Right lobe of liver (tissue), 6 donors: ENCODE measurements around the gene P2RX7. TPM values are rescaled to one million over a fixed set of nuclear protein-coding genes. Genes with fewer than 3 reads are reported as not detected.
"Not testable (repeated sequence)": the region's sequence is repeated elsewhere in the genome, so short reads cannot be mapped to it uniquely, and the experiment has no call there.

Source experiments
- ATAC-seq, 4 donors: fragments of 200-7000 bp; cut with Tn5 transposase; one replicate each; pipeline ENCODE4 v1.9.1; 2020; ENCODE audit warnings: mild to moderate bottlenecking in 4 of 4, moderate library complexity in 4 of 4
- DNase-seq, 3 donors: peaks; one replicate each; pipeline ENCODE4 v3.0.0-alpha.2; 2020
- H3K27ac ChIP-seq, 3 donors: fragments of 200-600 bp; one replicate each; pipeline ENCODE4 v1.8.0; 2022
- H3K27me3 ChIP-seq, 2 donors: fragments of 200-600 bp; one replicate each; pipeline ENCODE4 v1.8.0; 2022
- H3K36me3 ChIP-seq, 4 donors: fragments of 200-600 bp; sonication (generic) in 1 of 4; one replicate each; pipeline versions ENCODE4 v1.5.1 to v1.8.0; 2017 to 2022; ENCODE audit warnings: control low read depth in 1 of 4
- H3K4me1 ChIP-seq, 4 donors: fragments of 200-600 bp; sonication (generic) in 1 of 4; one replicate each; pipeline versions ENCODE4 v1.5.1 to v1.8.0; 2017 to 2022; ENCODE audit warnings: control low read depth in 1 of 4
- H3K4me3 ChIP-seq, 3 donors: fragments of 200-600 bp; one replicate each; pipeline ENCODE4 v1.8.0; 2022
- H3K9me3 ChIP-seq, 4 donors: fragments of 200-600 bp; sonication (generic) in 1 of 4; one replicate each; pipeline versions ENCODE4 v1.5.1 to v1.8.0; 2017 to 2022; ENCODE audit warnings: control low read depth in 1 of 4
- CTCF ChIP-seq, 4 donors: fragments of 200-600 bp in 3 of 4; fragments of 450-650 bp in 1 of 4; IDR thresholded peaks; one replicate each; pipeline versions ENCODE4 v1.5.1 to v1.8.0; 2016 to 2022; ENCODE audit warnings: antibody characterized with exemption in 4 of 4, mild to moderate bottlenecking in 2 of 4
- POLR2A ChIP-seq: fragments of 450-650 bp; IDR thresholded peaks from one replicate; pipeline ENCODE4 v1.6.1; 2017; ENCODE audit warnings: antibody characterized with exemption, mild to moderate bottlenecking
- WGBS: methylation state at CpG from one replicate; pipeline ENCODE4 v1.1.6; 2018; ENCODE audit warnings: low coverage, low lambda C conversion rate; ENCODE audit not compliant: insufficient coverage; ENCODE audit errors: missing lambda C conversion rate; 5-methylcytosine and 5-hydroxymethylcytosine counted together
- intact Hi-C, 2 donors: fragments of 100-400 bp; cut with DNase I; formaldehyde crosslinking; loops; one replicate each; pipeline versions ENCODE4 v1.11.2 to v1.14.1; 2022
- total RNA-seq, 6 experiments: library from RNA; depleted of rRNA in 2 of 6; stranded (reverse); fragments of >200 nt in 2 of 6; fragmentation: NEBNext Ultra II Directional in 3 of 6; extraction: Animal tissue kit (Norgen Biotek cat#: 25700) in 3 of 6; gene quantifications; one replicate each; pipeline versions ENCODE4 v1.1.0 to v1.2.4, GENCODE V29; 2016 to 2023
- donor health status: DM: no; HTN: yes; CAD: no.
- donor health status: DM: no; HTN: no; CAD: no.
- donor health status: DM: no; HTN: no; CAD: no.
- donor health status: DM: no; HTN: yes; CAD: no.
- donor health status: DM: no; HTN: yes; CAD: no.

The P2RX7 gene
- total RNA-seq, 6 experiments from 2014 or later = 2.5 to 11.4 (median 3.4) TPM

- peak overlapping the region; percentile 51 to 92 (median 85) for H3K27ac ChIP-seq
- TF ChIP-seq CTCF (IDR thresholded peaks at IDR 0.05) = peak in 1 of 4 donors; percentile 4
- TF ChIP-seq POLR2A = no peak
- no peaks in the 10 kb centered on the region for H3K9me3 ChIP-seq
- DNase-seq (peak; percentile 76 to 89 (median 84)), ATAC-seq (peak; percentile 80 to 84 (median 82))
- H3K27me3 ChIP-seq = no peaks in the 10 kb centered on the region
- H3K36me3 ChIP-seq = no peaks in the 10 kb centered on the region
- no peak overlapping the region for H3K4me3 ChIP-seq
- 23% methylated on average over 7 of the region's 9 CpGs for WGBS
- intact Hi-C loops = loop anchor here (10.0 kb wide), 2 partner anchors 92 to 102 kb away; partner anchors contain the start of gene P2RX7 (in 1 of the 2)
- peaks cover 0 to 34% (median 9%) of the 10 kb centered on the region in 4 donors for H3K4me1 ChIP-seq
Measured at GRCh38 chr12:121227294-121227693, 94.6 kb downstream of the P2RX7 start.

- WGBS = 100% methylated on average over 1 of the region's 24 CpGs
- TF ChIP-seq POLR2A (no peak), CTCF (IDR thresholded peaks at IDR 0.05) (no peak)
- Histone ChIP-seq H3K27me3 (no peaks in the 10 kb centered on the region), H3K9me3 (no peaks in the 10 kb centered on the region), H3K4me1 (peaks cover 0 to 31% (median 9%) of the 10 kb centered on the region in 4 donors), H3K27ac (peak overlapping the region in 1 of 3 donors; percentile 45), H3K36me3 (no peaks in the 10 kb centered on the region), H3K4me3 (no peak overlapping the region)
- ATAC-seq (peak in 1 of 4 donors; percentile 6), DNase-seq (no peak)
- intact Hi-C loops = loop anchor here (10.0 kb wide), 2 partner anchors 94 to 104 kb away; partner anchors contain the start of gene P2RX7 (in 1 of the 2)
Measured at GRCh38 chr12:121228919-121229665, 96.4 kb downstream of the P2RX7 start.

- intact Hi-C loops = loop anchor here (10.0 kb wide), 2 partner anchors 95 to 105 kb away; partner anchors contain the start of gene P2RX7 (in 1 of the 2)
Measured at GRCh38 chr12:121229826-121230537, 97.3 kb downstream of the P2RX7 start.

GRCh38 chr12:121230538-121230907 lies 97.8 kb downstream of the P2RX7 start:
- intact Hi-C loops = no loop called here
- H3K9me3 ChIP-seq = no peaks in the 10 kb centered on the region
- H3K4me1 ChIP-seq = peaks cover 0 to 30% (median 9%) of the 10 kb centered on the region in 4 donors
- H3K36me3 ChIP-seq = peaks cover 0 to 2% (median 0%) of the 10 kb centered on the region in 4 donors
- TF ChIP-seq CTCF (IDR thresholded peaks at IDR 0.05) (peak in 1 of 4 donors; percentile 5), POLR2A (no peak)
- no peak for ATAC-seq
- WGBS = 88% methylated on average over 8 of the region's 12 CpGs
- H3K27me3 ChIP-seq = no peaks in the 10 kb centered on the region
- no peak for DNase-seq
- H3K4me3 ChIP-seq = no peak overlapping the region
- no peak overlapping the region for H3K27ac ChIP-seq

More at GRCh38 chr12:121229826-121230537, 97.3 kb downstream of the P2RX7 start:
- H3K27me3 ChIP-seq, H3K36me3 ChIP-seq, H3K4me3 ChIP-seq, H3K27ac ChIP-seq, H3K9me3 ChIP-seq: not testable (repeated sequence)
- ATAC-seq (peak; percentile 74 to 76 (median 74)), DNase-seq (peak; percentile 73 to 74 (median 73))
- peaks cover 0 to 30% (median 9%) of the 10 kb centered on the region in 4 donors for H3K4me1 ChIP-seq
- WGBS = 53% methylated on average over 15 of the region's 19 CpGs
- TF ChIP-seq CTCF (IDR thresholded peaks at IDR 0.05) = peak; percentile 75 to 90 (median 86)
